HG02623 (cell line): ENCODE data around the gene JADE2.
"Not testable (repeated sequence)": the region's sequence is repeated elsewhere in the genome, so short reads cannot be mapped to it uniquely, and the experiment has no call there.

Source experiments
- ATAC-seq: cut with Tn5 transposase; IDR thresholded peaks from one replicate; pipeline ENCODE4 v1.9.1; 2021; ENCODE audit warnings: moderate library complexity; ENCODE audit not compliant: unreplicated experiment

Gene JADE2

GRCh38 chr5:134549714-134550113, 24.2 kb downstream of the JADE2 start:
- no peak for ATAC-seq

DNA sequence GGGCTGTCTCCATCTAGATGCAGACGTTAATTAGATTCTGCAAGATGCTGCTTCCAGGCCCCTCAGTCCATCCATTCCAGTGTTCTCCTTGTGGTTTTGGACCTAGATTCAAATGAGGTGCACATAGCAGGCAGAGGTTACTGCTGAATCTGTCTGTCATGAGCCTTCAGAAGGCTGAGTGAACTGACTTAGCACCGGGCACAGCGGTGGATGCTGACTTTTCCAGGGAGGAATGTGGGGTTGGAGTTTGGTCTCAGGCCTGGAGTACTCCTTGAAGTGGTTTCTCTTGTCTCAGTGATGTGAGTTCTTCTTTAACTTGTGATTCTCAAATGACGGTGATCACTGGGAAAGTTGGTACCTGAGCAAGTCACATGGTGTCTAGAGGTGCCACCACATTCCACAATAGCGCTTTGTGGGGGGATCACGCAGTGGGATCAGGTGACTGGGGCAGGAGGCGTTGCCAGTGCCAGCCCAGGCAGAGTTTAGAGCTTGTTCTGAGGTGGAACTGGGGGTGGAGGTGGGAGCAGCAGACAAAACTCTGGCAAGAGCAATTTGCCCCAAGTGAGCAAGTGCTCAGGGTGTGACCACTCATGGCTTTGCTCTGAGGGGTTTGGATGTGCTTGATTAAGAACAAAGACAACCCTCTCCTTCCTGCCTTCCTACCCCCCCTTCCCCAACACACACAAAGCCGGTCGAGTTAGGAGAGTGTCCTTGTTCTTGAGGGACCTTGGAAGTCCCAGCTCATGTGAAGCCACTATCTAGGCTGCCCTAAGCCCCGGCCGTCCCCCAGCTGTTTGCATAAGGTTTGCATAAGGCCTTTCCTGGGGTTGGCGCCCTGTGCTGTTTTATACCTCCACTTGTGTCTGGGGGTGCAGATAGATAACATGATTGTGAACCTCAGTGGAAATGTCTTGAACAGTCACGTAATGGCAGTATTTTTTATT, 25.1 kb downstream of the JADE2 start:
- ATAC-seq, result no peak

GRCh38 chr5:134551901-134552300, 26.4 kb downstream of the JADE2 start:
- no peak for ATAC-seq

DNA sequence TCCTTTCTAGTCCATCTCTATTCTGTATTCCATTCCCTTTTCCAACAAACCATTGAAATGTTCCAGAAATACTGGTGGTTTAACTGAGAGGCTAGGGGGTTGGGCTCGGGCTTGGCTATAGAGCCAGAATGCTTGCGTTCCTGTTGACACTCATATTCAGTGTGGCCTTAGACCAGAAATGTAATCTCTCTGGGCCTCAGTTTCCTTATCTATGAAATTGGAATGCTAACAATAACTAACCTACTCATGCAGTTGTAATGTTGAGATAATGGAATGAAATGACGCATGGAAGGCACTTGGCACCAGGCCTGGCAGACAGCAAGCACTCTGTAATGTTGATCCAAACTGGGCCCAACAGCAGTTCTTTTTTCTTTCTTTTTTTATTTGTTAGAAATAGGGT, 26.8 kb downstream of the JADE2 start:
- ATAC-seq, result no peak

- not testable (repeated sequence) for ATAC-seq
These were observed 27.2 kb downstream of the JADE2 start for GRCh38 chr5:134552716-134553115.

DNA sequence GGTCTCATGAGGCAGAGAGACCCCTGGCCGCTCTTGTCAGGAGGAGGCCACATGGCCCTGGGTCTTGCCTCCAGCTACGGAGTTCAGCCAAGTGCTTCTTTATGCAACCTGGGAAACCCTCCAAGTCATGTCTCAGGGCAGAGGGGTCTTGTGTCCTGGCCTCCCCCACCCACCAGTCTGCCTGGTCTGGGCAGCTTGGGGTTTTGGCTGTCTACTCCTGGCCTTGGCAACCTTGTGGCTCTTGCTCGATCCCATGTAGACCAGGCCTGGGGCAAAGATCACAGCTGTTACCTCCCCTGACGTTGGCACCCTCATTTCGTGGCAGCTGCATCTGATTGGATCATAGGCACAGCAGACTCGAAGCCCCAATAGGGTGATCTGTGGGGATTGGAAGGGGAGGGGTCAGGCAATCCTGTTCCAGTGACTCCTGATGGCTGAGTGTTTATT, 28.4 kb downstream of the JADE2 start:
- no peak for ATAC-seq

DNA sequence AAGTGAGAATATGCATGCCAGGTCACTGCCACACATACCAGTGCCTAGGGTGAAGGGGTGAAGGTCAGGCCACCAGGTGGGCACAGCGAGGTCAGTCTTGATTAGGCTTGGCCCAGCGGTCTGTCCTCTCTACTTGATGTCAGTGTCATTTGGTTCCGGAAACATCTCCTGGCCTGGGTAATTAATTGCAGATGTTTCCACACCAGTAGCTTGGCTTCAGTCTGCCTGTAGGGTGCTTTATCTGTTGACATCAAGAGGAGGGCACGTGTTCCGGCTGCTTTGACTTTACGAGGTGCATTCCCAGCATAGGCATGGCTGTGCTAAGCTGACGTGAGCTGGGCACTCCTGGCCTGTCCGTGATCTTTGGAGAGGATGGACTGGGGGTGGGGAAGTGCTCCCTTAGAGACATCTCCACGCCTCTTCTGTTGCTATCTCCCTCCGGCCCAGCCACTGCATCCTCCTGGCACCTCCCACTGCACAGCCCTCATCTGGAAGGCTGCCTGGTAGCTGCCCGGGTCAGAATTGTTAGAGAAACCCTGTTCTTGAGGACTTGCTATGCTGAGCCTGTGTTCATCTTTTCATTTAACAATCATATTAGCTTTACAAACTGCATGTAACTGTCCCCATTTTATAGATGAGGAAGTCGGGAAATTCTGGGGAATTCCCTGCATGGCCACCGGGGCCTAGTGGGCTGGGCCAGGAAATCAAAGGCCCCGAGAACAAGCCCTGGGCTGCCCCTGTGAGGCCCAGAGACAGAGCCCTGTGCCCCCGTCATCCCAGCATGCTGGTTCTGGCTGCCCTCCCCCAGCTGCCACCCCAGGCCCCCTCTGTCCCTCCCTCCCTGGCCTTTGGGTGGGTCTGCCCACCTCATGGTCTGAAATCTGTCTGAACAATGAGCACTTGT, 29.1 kb downstream of the JADE2 start:
- ATAC-seq, result peak; percentile 37

GRCh38 chr5:134555223-134555889, 29.9 kb downstream of the JADE2 start:
- no peak for ATAC-seq

GRCh38 chr5:134555890-134556311, 30.4 kb downstream of the JADE2 start:
- no peak for ATAC-seq

GRCh38 chr5:134556588-134556987, 31.1 kb downstream of the JADE2 start:
- not testable (repeated sequence) for ATAC-seq

- no peak for ATAC-seq
These were observed 31.5 kb downstream of the JADE2 start for GRCh38 chr5:134556994-134557393.

- ATAC-seq, result no peak
These were observed 34.2 kb downstream of the JADE2 start for GRCh38 chr5:134559672-134560071.

- ATAC-seq, result no peak
These were observed 35.2 kb downstream of the JADE2 start for GRCh38 chr5:134560698-134561097.

DNA sequence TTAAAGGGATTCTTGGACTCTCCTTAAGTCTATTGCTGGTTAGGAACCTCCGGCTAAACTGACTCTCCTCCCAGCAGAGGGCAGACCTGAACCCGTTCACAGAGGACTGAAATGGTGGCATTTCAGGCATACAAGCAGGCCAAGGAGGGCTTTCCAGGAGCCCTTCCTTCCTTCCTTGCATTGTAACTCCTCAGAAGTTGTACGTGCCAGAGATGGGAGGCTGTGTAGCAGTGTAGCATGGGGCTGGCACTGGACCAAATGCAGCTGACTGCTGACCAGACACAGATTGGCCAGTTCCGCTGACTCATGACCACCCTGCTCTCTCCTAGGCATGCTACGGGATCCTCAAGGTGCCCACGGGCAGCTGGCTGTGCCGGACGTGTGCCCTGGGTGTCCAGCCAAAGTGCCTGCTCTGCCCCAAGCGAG, 36.4 kb downstream of the JADE2 start:
- no peak for ATAC-seq

- no peak for ATAC-seq
These were observed 37.8 kb downstream of the JADE2 start for GRCh38 chr5:134563221-134563620.

DNA sequence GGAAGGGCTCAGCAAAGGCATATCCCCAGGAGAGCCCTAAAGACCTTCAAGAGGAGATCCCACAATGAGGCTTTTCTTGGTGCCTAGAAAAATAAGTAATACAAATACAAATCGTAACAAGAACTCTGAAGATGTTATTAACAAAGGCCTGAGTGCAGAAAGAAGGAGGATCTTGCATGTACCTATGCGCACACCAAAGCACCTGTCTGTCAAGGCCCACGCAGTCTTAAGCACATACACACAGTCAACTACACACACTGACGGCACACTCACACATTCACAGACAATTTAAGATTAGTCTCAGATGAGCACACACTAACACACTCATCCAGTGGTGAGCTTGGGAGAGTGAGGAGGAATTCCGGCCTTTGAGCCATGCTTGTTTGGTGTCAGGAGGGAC, 38.5 kb downstream of the JADE2 start:
- no peak for ATAC-seq

GRCh38 chr5:134564396-134564795, 38.9 kb downstream of the JADE2 start:
- ATAC-seq, result no peak

- ATAC-seq, result no peak
These were observed 40.6 kb downstream of the JADE2 start for GRCh38 chr5:134565791-134566740.

GRCh38 chr5:134566741-134567221, 41.3 kb downstream of the JADE2 start:
- no peak for ATAC-seq
